K562 (cell line): Measurements from ENCODE around the gene SART3. TPM values are rescaled to one million over a fixed set of nuclear protein-coding genes. Genes with fewer than 3 reads are reported as not detected.

ENCODE experiments used
- BCOR ChIP-seq: fragments of 450-650 bp; IDR thresholded peaks from 2 replicates; pipeline ENCODE4 v1.6.1; 2016
- BHLHE40 ChIP-seq: IDR thresholded peaks from 2 replicates; pipeline ENCODE4 v1.6.1; 2011; ENCODE audit warnings: low read length, improper control_type of control experiment
- FOXM1 ChIP-seq, 2 experiments: fragments of 450-650 bp in 1 of 2; sonication (generic) in 1 of 2; formaldehyde crosslinking in 1 of 2; IDR thresholded peaks; 2 replicates each; pipeline versions ENCODE4 v1.6.1 to v1.9.0; 2017 to 2022; ENCODE audit warnings: low read depth in 2 of 2, mild to moderate bottlenecking in 2 of 2, missing genetic modification reagents in 1 of 2, moderate library complexity in 1 of 2
- HDAC2 ChIP-seq: fragments of 450-650 bp; IDR thresholded peaks from 2 replicates; pipeline ENCODE4 v1.6.1; 2016; ENCODE audit warnings: mild to moderate bottlenecking
- NEUROD1 ChIP-seq: fragments of 150-350 bp; IDR thresholded peaks from 2 replicates; pipeline ENCODE4 v1.6.1; 2014; ENCODE audit warnings: borderline replicate concordance, low read length, low read depth; ENCODE audit not compliant: partially characterized antibody
- NFIX ChIP-seq: fragments of 250-450 bp; sonication (Bioruptor Pico); IDR thresholded peaks from 2 replicates; pipeline ENCODE4 v1.4.0; 2020; ENCODE audit warnings: low read depth, mild to moderate bottlenecking, moderate library complexity
- OTX1 ChIP-seq: fragments of 450-650 bp; formaldehyde crosslinking; IDR thresholded peaks from 2 replicates; pipeline ENCODE4 v1.4.0; 2022; ENCODE audit warnings: mild to moderate bottlenecking
- POLR3A ChIP-seq: IDR thresholded peaks from 2 replicates; pipeline ENCODE4 v1.6.1; 2011; ENCODE audit warnings: borderline replicate concordance, mild to moderate bottlenecking, moderate library complexity; ENCODE audit not compliant: insufficient read length, insufficient read depth; ENCODE audit errors: extremely low read depth
- RAD21 ChIP-seq, 2 experiments: fragments of 250-450 bp in 1 of 2; fragments of 450-650 bp in 1 of 2; sonication (Bioruptor Pico) in 1 of 2; formaldehyde crosslinking in 1 of 2; IDR thresholded peaks in 1 of 2; conservative IDR thresholded peaks in 1 of 2; 2 replicates each; pipeline versions ENCODE4 v1.4.0 to v1.8.0; 2020 to 2022; ENCODE audit warnings: mild to moderate bottlenecking in 2 of 2, moderate library complexity in 1 of 2
- SP2 ChIP-seq: IDR thresholded peaks from 2 replicates; pipeline ENCODE4 v1.6.1; 2011; ENCODE audit warnings: mild to moderate bottlenecking, low read depth, low read length, moderate library complexity; ENCODE audit not compliant: poor library complexity, severe bottlenecking; ENCODE audit errors: extremely low read depth
- STAT5B ChIP-seq: fragments of 250-450 bp; sonication (Bioruptor Pico); IDR thresholded peaks from 2 replicates; pipeline ENCODE4 v1.8.0; 2021; ENCODE audit warnings: mild to moderate bottlenecking, inconsistent platforms
- TAL1 ChIP-seq: fragments of 450-650 bp; IDR thresholded peaks from 2 replicates; pipeline ENCODE4 v1.6.1; 2016; ENCODE audit warnings: mild to moderate bottlenecking
- TCF7L2 ChIP-seq: fragments of 150-350 bp; IDR thresholded peaks from 2 replicates; pipeline ENCODE4 v1.6.1; 2016; ENCODE audit warnings: low read depth, mild to moderate bottlenecking, low read length, moderate library complexity
- TEAD1 ChIP-seq, 2 experiments: fragments of 450-650 bp in 1 of 2; sonication (generic) in 1 of 2; formaldehyde crosslinking; IDR thresholded peaks; 2 replicates each; pipeline versions ENCODE4 v1.4.0 to v1.8.0; 2020 to 2022; ENCODE audit warnings: mild to moderate bottlenecking in 2 of 2, missing genetic modification reagents in 1 of 2
- ZKSCAN8 ChIP-seq: fragments of 200-800 bp; sonication (Bioruptor generic); IDR thresholded peaks from 2 replicates; pipeline ENCODE4 v1.6.1; 2016; ENCODE audit warnings: missing genetic modification characterization, missing compliant biosample characterization
- ZNF699 ChIP-seq: fragments of 250-450 bp; sonication (Bioruptor Pico); IDR thresholded peaks from 2 replicates; pipeline ENCODE4 v1.8.0; 2021; ENCODE audit warnings: mild to moderate bottlenecking, moderate library complexity; ENCODE audit not compliant: insufficient replicate concordance
- polyA plus RNA-seq, 8 experiments: library from polyadenylated mRNA; depleted of rRNA in 4 of 8; stranded (reverse) in 5 of 8; unstranded in 3 of 8; fragments of >200 nt; fragmentation: Nextera tagmentation in 2 of 8; fragmentation: Illumina TruSeq in 1 of 8; extraction: Ambion mirVana in 2 of 8; extraction: Trizol in 1 of 8; gene quantifications; 2 replicates each; pipeline versions ENCODE4 v1.2.1 to v1.2.3, GENCODE V29; 2011 to 2014; ENCODE audit warnings: inconsistent platforms in 1 of 8, missing spikeins in 1 of 8
- total RNA-seq, 7 experiments: library from RNA; depleted of rRNA in 6 of 7; stranded (reverse); fragments of >200 nt in 6 of 7; fragmentation: Illumina TruSeq in 2 of 7; extraction: Trizol in 2 of 7; gene quantifications; 2 replicates each; pipeline versions ENCODE4 v1.2.1 to v1.2.3, GENCODE V29; 2011 to 2021; ENCODE audit warnings: low replicate concordance in 1 of 7
- TF ChIP-seq, protein P1 (sequence below): fragments of 250-450 bp; sonication (Bioruptor Pico); IDR thresholded peaks from 2 replicates; pipeline ENCODE4 v1.8.0; 2022; ENCODE audit warnings: moderate library complexity, mild to moderate bottlenecking, inconsistent platforms
- TF ChIP-seq, protein P2 (sequence below), 2 experiments: IDR thresholded peaks; 2 replicates each; pipeline ENCODE4 v1.6.1; 2012; ENCODE audit warnings: improper control_type of control experiment in 2 of 2, low read depth in 2 of 2, low read length in 2 of 2, borderline replicate concordance in 1 of 2
- TF ChIP-seq, protein P3 (sequence below): sonication (generic); formaldehyde crosslinking; IDR thresholded peaks from 2 replicates; pipeline ENCODE4 v1.8.1; 2023; ENCODE audit warnings: mild to moderate bottlenecking, missing genetic modification reagents
- TF ChIP-seq, protein P4 (sequence below): sonication (generic); formaldehyde crosslinking; IDR thresholded peaks from 2 replicates; pipeline ENCODE4 v1.8.0; 2022; ENCODE audit warnings: missing genetic modification reagents, mild to moderate bottlenecking, borderline replicate concordance

Gene SART3
- total and polyA plus RNA-seq, 9 of the 15 experiments (the other 6 are each of a cell fraction or from before 2014, with no cell fraction given): 8.9 to 167 (median 56.7) TPM

DNA sequence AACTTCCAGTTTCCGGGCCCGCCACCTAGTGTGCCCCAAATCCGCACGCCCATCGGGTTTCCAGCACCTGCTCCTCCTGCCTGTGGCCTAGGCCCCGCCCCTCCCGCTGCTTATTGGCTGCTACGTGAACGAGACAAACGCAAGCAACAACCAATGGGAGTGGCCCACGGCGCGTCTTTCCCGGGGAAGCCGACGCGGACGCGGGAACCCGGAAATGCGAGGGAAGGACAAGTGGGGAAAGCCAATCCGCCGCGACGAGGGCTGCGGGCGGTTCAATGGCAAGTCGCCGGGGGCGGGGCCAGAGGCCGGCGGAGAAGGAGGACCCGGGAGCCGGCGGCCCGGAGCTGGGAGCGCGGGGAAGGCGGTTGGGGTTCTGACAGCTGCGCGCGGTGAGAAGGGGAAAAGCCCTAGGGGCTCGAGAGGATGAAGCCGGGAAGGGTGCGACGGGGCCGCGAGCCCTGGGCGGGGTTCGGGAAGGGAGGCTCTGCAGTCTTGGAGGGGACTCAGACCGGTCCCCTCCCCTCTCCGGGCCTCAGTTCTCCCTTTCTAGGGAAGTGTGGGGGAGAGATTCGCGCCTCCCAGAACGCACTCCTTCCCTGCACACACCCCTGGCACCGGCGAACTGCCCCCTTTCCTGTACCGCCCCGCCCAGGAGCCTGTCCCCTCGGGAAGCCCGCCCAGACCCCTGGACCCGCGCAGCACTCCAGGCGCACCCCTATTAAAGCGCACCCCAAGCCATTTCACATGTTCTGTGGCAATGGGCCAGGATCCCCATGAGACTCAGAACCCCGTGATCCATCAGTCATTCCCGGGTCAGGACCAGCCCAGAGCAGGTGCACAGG lies 45.8 kb downstream of the SART3 start, which contains the start of gene FICD (continued):
- peak; percentile 77 for TF ChIP-seq SP2
- TF ChIP-seq, protein P1, sequence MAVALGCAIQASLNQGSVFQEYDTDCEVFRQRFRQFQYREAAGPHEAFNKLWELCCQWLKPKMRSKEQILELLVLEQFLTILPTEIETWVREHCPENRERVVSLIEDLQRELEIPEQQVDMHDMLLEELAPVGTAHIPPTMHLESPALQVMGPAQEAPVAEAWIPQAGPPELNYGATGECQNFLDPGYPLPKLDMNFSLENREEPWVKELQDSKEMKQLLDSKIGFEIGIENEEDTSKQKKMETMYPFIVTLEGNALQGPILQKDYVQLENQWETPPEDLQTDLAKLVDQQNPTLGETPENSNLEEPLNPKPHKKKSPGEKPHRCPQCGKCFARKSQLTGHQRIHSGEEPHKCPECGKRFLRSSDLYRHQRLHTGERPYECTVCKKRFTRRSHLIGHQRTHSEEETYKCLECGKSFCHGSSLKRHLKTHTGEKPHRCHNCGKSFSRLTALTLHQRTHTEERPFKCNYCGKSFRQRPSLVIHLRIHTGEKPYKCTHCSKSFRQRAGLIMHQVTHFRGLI (CRISPR knock-in tag): no peak
- TF ChIP-seq NEUROD1: peak; percentile 90
- TF ChIP-seq, protein P2, sequence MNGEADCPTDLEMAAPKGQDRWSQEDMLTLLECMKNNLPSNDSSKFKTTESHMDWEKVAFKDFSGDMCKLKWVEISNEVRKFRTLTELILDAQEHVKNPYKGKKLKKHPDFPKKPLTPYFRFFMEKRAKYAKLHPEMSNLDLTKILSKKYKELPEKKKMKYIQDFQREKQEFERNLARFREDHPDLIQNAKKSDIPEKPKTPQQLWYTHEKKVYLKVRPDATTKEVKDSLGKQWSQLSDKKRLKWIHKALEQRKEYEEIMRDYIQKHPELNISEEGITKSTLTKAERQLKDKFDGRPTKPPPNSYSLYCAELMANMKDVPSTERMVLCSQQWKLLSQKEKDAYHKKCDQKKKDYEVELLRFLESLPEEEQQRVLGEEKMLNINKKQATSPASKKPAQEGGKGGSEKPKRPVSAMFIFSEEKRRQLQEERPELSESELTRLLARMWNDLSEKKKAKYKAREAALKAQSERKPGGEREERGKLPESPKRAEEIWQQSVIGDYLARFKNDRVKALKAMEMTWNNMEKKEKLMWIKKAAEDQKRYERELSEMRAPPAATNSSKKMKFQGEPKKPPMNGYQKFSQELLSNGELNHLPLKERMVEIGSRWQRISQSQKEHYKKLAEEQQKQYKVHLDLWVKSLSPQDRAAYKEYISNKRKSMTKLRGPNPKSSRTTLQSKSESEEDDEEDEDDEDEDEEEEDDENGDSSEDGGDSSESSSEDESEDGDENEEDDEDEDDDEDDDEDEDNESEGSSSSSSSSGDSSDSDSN (IDR thresholded peaks at IDR 0.05; ENCODE audit: borderline replicate concordance in 1 of 2, low read depth in 2 of 2, low read length in 2 of 2): no peak
- TF ChIP-seq ZNF699: no peak
- no peak for TF ChIP-seq TEAD1 (CRISPR knock-in tag; IDR thresholded peaks at IDR 0.05)
- TF ChIP-seq TCF7L2: no peak
- no peak for TF ChIP-seq TAL1
- no peak for TF ChIP-seq STAT5B (CRISPR knock-in tag)
- TF ChIP-seq, protein P3, sequence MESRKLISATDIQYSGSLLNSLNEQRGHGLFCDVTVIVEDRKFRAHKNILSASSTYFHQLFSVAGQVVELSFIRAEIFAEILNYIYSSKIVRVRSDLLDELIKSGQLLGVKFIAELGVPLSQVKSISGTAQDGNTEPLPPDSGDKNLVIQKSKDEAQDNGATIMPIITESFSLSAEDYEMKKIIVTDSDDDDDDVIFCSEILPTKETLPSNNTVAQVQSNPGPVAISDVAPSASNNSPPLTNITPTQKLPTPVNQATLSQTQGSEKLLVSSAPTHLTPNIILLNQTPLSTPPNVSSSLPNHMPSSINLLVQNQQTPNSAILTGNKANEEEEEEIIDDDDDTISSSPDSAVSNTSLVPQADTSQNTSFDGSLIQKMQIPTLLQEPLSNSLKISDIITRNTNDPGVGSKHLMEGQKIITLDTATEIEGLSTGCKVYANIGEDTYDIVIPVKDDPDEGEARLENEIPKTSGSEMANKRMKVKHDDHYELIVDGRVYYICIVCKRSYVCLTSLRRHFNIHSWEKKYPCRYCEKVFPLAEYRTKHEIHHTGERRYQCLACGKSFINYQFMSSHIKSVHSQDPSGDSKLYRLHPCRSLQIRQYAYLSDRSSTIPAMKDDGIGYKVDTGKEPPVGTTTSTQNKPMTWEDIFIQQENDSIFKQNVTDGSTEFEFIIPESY (CRISPR knock-in tag): no peak
- no peak for TF ChIP-seq OTX1 (CRISPR knock-in tag)
- TF ChIP-seq POLR3A: no peak
- peak; percentile 83 for TF ChIP-seq FOXM1 (IDR thresholded peaks at IDR 0.05; ENCODE audit: low read depth)
- no peak for TF ChIP-seq FOXM1 (CRISPR knock-in tag; IDR thresholded peaks at IDR 0.05; ENCODE audit: low read depth)
- no peak for TF ChIP-seq RAD21 (CRISPR knock-in tag; conservative IDR thresholded peaks at IDR 0.05 in 1 of 2, IDR thresholded peaks at IDR 0.05 in 1 of 2)
- TF ChIP-seq ZKSCAN8 (CRISPR knock-in tag): no peak
- TF ChIP-seq, protein P4, sequence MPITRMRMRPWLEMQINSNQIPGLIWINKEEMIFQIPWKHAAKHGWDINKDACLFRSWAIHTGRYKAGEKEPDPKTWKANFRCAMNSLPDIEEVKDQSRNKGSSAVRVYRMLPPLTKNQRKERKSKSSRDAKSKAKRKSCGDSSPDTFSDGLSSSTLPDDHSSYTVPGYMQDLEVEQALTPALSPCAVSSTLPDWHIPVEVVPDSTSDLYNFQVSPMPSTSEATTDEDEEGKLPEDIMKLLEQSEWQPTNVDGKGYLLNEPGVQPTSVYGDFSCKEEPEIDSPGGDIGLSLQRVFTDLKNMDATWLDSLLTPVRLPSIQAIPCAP (CRISPR knock-in tag): no peak
- TF ChIP-seq HDAC2: no peak
- TF ChIP-seq BCOR: no peak
- TF ChIP-seq BHLHE40: peak; percentile 50; the same call in 1 of the 2 replicates
- TF ChIP-seq NFIX (CRISPR knock-in tag): no peak
